HFF-Myc (cell line): Measurements from ENCODE around the gene NIN.

Experiments used
- DNase-seq: peaks from one replicate; pipeline ENCODE4 v3.0.0-alpha.2; 2011; ENCODE audit warnings: low read depth; ENCODE audit errors: extremely low read depth
- H3K4me3 ChIP-seq: replicated peaks from 2 replicates; pipeline ENCODE4 v1.5.1; 2011; ENCODE audit warnings: low read depth, mild to moderate bottlenecking, control low read depth, low read length
- TF ChIP-seq, protein P1 (sequence below): IDR thresholded peaks from 2 replicates; pipeline ENCODE4 v1.5.1; 2012; ENCODE audit warnings: mild to moderate bottlenecking, low read depth, low read length, control low read depth; ENCODE audit errors: missing control alignments

The NIN gene

DNA sequence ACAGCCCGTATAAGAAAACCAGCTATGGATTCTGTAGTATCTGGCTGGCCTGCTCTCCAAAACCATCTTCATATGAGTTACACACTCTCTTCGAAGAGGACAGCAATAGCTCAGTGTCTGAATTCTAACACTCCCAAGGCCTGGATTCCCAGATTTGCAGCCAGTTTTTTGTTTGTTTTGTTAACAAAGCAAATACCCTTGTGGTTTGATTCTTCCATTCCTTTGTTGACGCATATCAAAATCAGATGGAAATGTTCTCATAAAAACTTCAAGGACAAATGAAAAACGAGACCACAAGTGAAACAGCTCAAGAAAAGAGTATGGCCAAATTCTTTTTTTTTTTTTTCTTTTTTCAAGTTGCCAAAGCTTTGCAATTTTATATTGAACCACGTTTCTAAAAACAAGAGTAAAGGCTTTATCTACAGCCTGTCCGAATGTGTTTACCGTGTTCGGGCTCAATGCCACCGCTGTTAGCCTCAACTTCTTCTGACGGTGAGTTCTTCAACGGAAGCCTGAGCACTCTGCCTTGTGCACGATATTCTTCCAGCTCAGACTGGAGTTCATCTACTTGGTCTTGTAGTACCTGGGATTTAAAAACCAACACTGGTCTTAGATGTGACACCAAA is 67.5 kb downstream of the NIN start:
- DNase-seq: peak; percentile 89
- H3K4me3 ChIP-seq: no peak overlapping the region
- TF ChIP-seq, protein P1, sequence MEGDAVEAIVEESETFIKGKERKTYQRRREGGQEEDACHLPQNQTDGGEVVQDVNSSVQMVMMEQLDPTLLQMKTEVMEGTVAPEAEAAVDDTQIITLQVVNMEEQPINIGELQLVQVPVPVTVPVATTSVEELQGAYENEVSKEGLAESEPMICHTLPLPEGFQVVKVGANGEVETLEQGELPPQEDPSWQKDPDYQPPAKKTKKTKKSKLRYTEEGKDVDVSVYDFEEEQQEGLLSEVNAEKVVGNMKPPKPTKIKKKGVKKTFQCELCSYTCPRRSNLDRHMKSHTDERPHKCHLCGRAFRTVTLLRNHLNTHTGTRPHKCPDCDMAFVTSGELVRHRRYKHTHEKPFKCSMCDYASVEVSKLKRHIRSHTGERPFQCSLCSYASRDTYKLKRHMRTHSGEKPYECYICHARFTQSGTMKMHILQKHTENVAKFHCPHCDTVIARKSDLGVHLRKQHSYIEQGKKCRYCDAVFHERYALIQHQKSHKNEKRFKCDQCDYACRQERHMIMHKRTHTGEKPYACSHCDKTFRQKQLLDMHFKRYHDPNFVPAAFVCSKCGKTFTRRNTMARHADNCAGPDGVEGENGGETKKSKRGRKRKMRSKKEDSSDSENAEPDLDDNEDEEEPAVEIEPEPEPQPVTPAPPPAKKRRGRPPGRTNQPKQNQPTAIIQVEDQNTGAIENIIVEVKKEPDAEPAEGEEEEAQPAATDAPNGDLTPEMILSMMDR: no peak

GRCh38 chr14:50762931-50763300 is 68.0 kb downstream of the NIN start:
- no peak overlapping the region for H3K4me3 ChIP-seq
- no peak for DNase-seq
- TF ChIP-seq, protein P1: no peak

GRCh38 chr14:50762001-50762930 is 68.7 kb downstream of the NIN start:
- DNase-seq: peak; percentile 53
- H3K4me3 ChIP-seq: no peak overlapping the region
- TF ChIP-seq, protein P1: no peak

DNA sequence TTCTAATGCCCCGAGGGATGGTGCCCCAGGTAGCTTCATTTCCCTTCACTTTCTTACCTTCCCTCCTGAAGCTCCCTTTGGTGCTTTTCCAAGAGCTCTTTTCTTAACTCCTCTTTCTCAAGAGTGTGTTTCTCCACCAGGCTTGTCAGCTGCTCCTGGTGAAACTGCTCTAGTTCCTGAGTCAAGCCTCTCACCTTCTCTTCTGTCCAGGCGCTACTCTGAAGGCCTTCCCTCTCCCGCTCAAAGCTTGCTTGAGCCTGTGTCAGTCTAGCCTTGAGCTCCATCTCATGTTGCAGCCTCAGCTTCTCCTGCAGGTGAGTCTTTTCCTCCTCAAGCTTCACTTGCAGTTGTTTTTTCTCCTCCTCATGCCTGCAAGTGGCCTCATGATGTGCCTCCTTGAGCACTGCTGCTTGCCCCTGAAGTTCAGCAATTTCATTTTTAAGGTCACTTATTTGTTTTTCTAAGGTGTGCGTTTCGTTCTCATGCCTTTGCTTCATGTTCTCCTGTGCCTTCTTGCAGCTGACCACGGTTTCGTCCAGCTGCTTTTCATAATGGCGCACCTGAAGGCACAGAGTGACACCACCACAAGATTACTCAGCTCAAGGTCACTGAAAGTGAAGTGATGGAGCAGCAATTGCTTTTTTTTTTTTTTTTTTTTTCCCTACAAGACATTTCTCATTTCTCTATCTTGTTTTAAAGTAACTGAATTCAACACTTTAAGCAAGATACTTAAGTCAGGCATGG is 71.0 kb downstream of the NIN start:
- DNase-seq: no peak
- TF ChIP-seq, protein P1: no peak
- no peak overlapping the region for H3K4me3 ChIP-seq

DNA sequence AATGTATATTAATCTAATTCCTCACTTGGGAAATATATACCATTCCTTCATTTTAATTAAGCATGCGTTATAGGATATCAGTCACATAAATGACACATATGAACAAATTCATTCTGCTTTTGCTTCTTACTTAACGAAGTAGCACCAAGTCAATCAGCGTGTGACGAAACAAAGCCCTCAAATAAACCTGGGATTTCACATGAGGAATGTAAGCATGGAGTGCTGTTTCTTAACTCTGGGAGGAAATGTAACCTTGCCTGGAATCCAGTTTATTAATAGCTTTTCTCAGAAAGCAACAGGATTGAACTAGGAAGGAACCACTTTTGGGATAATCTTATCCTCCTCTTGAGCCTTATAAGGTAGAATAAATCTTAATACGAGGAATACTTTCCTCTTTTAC is 72.0 kb downstream of the NIN start:
- TF ChIP-seq, protein P1: no peak
- no peak for DNase-seq
- no peak overlapping the region for H3K4me3 ChIP-seq

DNA sequence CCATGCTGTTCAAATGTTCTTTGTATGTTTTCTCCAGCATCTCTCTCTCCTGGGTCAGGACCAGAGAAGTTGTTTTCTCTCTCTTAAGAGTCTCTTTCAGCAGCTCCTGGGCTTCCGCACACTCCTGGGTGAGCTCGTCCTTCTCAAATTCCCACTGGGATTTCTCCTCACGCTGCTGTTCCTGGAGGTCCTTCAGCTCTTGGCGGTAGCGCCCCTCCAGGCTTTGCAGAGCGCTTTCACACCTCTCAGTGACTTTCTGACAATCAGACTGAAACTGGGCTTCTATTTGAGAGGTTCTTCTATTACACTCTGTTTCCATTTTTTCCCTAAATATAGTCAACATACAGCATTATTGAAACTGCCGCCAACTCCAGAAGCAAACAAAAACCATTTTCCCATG is 72.7 kb downstream of the NIN start:
- TF ChIP-seq, protein P1: no peak

More for the DNA sequence above, 72.7 kb downstream of the NIN start:
- no peak for DNase-seq
- no peak overlapping the region for H3K4me3 ChIP-seq
